CD4-positive, alpha-beta T cell treated with Interleukin-2 at 100 ng/mL for 4 hours (primary cell): Measurements from ENCODE around the gene PWWP2B.

Experiments
- DNase-seq: peaks from one replicate; pipeline ENCODE4 v3.0.0-alpha.2; 2020; ENCODE audit warnings: low spot score

PWWP2B gene

DNA sequence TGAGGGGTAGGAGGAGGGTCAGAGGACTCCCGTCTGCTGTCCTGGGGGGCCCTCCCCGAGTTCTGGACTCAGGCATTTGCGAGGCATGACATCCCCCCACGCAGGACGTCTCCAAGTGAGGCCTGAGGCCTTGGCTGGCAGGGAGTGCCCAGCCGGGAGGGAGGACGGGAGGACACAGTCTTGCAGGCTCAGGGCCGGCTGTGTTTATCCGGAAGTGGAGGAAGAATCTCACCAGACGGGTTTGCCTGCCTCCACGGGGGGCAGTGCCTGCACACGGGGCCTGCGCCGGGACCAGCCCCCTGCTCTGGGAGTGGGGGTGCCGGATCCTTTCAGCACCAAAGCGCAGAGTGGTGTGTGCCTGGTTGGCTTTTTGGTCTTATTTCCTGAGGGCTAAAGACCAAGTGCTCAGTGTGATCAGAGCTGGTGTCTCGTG lies 10.9 kb downstream of the PWWP2B start:
- DNase-seq, result no peak

DNA sequence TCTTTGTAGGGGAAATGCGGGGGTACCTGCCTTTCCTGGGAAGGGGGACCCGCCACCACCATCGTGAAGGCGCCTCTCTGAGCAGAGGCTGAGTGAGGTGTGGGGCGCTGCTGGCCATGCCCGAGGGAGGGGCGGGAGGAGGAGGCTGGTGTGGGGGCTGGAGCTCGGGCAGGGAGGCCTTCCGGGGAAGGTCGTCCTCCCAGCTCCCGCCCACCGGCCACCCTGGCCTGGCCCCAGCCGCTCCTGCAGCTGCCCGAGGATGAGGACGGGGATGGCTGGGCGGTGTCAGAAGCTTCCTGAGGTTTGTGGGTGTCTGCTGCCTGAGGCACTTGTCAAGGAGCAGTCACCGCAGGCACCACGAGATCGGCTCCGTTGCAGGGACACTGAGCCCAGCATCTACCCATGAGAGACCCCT lies 11.4 kb downstream of the PWWP2B start:
- no peak for DNase-seq

DNA sequence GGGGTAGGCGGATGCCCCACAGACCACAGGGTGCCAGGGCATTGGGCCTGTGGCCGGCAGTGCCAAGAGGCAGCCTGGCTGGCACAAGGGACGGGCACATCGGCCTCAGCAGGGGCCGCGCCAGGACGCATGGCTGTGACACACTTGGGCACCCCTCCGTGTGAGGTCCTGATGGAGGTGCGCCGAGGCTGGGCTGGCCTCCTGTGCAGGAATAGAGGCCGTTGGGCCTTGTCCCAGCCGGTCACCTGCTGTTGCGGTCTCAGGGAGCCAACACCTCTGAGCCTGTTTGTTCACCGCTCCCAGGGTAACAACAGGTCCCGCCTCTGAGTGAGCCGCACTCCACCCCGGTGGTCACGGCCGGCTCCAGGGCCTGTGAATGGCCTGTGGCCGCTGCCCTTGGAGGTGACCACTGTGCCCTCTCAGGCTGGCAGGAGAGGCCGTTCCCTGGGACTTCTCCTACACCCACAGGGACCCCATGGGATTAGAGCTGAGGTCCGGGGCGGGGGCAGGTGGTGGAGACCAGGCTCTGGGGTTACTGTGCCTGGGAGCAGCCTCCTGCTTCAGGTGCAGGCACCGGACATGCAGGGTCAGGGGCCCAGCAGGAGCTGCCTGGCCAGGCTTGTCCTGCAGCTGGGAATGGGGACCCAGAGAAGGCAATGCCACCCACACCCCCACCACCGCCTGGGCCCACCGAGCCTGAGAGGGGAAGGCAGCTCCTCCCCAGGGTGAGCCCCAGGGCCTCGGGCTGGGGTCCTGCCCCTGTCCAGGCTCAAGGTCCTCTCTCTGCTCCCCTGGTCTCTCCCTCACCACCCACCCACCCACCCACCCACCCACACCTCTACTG lies 12.0 kb downstream of the PWWP2B start:
- no peak for DNase-seq

DNA sequence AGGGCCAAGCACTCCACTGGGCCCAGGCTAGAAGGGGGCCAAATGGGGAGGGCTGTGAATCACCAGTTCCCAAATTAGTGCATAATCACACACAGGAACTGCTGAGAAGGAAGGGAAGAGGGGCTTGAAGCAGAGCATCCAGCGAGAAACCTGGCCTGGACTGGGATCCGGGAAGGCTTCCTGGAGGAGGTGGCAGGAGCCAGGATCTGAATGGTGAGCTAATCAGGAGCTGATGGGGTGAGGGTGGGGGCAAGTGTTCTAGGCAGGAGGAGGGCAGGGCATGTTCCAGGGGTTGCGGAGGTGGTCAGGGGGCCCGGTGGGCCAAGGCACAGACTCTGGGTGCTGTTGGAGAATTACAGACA lies 12.6 kb downstream of the PWWP2B start:
- DNase-seq, result no peak

DNA sequence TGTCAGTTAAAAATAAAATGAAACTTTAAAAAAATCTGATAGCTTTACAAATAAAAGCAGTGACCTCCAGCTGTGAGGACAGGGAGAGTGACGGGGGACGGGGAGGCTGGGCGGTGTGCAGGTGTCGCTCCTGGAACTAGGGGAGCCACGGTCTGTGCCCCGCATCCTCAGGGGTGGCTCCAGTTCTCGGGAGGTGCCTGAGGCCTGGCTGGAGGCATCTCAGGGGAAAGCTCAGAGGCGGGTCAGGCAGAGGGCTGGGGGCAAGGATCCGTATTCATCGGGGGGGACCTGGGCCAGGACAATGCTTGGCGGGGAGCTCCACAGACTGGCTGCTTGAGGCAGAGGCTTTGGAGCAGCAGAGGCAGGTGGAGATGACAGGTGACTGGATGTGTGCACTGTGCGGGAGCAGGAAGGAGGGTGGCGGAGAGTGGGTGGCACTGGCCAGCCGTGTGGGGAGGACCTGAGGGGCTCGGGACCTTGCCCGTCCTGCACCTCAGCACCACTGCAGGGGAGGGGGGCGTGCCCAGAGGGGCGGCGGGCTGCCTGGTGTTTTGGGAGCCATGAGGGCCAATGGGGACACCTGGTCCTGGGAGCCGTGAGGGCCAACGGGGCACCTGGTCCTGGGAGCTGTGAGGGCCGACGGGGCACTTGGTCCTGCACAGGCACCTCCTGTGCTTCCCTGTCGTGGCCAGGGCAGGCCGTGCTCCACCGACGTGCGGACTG lies 13.2 kb downstream of the PWWP2B start:
- DNase-seq, result no peak

DNA sequence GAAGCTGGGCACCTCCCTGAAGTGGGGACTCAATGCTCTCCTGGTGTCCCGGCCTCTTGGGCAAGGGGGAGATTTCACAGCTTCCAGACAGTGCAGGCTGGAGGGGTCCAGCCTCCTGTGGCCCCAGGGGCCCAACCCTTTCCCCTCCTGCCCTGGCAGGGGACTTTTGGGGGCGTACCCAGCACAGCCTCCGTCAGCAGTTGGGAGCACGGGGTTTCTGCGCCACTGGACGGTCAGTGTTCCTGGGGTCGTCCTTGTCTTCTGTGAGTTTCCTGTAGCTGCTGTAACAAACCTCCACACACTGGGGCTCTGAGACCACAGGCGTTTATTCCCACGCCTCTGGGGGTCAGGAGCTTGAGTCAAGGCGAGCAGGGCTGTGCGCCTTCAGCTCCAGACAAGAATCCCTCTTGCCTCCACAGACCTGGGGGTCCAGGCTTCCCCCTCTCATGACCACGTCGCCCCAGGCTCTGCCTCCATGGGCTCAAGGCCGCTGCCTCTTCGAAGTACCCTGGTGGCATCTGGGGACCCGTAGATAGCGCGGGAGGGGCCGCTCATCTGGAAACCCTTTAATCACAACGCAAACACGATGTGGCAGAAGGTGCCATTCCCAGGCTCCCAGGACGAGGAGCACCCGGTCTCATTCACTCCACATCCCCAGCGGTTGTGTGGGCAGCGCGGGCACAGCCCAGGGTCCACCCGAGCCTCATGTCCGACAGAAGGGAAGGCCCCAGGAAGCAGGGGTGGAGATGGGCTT lies 14.0 kb downstream of the PWWP2B start:
- no peak for DNase-seq

DNA sequence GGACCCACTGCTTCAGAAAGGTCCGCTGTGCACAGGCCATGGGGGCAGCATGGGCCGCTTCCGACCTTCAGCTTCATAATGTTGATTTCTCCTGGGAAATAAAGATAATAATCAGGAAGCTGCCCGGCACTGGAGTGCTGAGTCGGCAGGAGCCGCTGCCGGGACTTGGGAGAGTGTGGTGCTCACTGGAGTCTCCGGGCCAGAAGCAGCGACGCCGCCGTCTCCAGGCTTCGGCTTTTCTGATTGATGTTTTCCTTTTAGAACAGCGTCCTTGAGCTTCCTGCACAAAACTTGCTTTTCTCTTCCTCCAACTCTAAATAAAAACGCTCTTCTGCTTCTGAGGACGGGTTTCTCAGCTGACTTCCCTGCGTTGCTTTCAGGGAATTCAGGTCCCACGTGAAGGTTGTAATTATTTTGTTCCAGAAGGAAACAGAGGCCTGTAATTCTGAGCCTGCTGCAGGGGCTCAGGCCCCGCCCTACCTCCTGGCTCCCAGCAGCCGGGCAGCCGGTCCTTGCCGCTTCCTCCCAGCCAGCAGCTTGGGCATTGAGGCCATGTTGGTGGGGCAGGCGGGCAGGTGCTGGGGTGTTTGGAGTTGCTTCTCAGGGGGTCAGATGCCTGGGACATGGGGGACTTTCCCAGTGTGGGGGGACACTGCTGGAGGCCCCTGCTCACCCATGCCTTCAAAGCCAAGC lies 14.7 kb downstream of the PWWP2B start:
- DNase-seq, result no peak

DNA sequence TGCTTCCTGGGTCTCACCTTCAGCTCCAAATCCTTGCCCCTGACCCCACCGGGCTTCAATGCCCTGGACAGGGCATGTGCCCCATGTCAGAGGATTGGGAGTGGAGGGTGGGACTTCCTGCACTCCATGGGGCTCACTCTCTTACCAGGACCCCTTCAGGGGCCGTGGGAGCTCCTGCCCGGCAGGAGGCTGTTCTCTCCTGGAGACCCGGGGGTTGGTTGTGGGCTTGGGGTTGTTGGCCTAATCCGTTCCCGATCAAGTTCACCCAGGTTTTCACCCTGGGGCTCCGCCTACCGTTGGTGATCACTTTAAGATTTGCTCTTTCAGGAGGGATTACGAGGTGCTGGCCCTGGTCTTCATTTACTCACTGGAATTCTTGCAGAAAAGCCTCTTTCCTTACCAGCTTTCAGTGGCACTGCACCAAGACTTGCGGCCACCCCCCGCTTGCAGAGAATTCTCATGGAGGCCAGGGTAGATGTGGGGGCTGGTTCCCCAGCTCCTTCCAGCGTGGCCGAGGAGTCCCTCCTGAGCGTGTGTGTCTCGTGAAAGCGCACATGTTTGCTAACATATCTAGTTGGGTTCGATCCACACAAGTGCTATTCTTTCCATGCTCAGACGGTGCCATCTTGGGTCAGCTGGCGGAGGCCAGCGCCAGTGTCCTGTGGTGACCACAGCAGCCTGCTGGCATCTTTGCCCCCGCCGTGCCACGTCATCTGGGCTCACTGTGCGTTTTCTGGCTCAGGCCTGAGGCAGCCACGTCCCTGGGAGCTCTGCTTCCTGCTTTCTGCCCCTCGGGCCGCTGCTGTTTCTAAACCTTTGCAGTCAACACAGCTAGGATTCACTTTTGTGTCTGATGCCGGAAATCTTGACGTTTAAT lies 15.6 kb downstream of the PWWP2B start:
- no peak for DNase-seq

DNA sequence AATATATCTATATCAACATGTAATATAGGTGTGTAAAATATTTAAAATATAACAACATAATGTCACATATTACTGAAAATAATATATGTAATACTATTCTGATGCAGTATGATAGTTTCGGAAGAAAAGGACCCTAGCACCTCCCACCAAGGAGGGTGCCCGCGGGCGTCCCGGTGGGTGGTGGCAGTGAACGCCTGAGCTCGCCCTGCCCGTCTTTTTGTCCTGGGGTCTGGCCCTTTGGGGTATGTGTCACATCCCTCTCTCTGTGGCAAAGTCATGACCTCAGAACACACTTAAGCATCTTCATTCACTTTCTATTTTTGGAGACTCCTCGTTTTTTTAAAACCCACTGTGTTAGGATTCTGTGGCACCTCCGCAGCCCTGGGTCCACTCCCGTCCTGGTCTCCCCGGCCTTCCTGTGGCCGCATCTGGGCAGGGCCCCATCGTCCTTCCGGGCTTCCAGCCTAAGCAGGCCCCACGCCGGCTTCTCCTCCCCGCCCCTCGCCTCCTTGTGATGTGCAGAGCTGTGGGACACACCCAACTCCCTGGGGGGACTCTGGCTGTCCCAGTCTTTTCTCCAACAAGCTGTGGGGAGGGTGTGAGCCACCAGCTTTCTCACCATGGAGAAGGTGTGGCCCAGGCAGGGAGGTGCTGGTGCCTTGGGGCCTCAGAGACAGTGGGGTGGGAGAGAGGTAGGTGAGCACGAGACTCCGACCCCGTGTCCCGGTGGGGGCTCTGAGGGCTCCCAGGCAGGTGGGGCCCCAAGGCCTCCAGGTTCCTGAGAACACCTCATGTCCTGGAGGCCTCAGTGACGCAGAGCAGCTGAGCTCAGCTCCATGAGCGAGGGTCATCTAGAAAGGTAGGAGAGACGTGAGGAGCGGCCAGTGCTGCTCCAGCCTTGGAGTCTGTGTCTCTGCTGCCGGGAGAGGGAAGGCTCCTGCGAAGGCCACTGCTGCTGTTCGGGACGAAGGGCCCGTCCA lies 16.5 kb downstream of the PWWP2B start:
- DNase-seq, result no peak

DNA sequence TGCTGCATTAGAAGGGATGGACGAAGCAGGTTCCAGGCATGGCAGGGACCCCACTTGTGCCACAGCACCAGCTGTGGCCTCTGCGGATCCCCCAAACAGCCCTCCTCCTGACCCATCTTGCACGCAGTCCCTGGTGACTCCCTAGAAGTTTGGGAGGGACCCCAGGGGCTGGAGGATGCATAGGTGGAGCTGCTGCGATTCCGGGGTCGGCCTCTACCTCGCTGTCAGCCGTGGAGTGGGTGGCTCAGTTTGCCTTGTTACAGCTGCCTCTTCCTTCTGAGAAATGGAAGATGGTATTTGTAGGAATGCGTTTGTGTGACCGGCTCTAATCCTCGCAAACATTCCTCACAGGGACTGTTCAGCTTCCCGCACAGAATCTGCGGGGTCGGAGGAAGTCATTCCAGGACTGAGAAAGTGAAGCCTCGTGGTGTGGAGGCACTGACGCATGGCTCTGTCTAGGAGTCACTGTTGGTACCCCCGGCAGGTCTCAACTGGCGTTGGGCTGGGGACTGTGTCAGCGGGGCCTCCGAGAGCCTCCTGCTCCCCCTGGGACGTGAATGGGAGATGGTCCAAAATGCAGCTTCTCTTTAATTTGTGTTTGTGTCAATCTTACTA lies 17.5 kb downstream of the PWWP2B start:
- no peak for DNase-seq

DNA sequence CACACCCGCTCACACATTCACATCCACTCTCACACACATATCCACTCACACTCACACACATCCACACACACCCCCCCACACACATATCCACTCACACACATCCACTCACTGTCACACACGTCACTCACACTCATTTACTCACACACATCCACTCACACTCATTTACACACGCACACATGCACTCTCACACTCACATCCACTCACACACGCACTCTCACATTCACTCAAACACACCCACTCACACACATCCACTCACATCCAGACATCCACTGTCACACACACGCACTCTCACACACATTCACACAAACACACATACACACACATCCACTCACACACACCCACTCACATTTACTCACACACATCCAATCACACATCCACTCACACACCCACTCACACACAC lies 18.3 kb downstream of the PWWP2B start:
- DNase-seq, result no peak

DNA sequence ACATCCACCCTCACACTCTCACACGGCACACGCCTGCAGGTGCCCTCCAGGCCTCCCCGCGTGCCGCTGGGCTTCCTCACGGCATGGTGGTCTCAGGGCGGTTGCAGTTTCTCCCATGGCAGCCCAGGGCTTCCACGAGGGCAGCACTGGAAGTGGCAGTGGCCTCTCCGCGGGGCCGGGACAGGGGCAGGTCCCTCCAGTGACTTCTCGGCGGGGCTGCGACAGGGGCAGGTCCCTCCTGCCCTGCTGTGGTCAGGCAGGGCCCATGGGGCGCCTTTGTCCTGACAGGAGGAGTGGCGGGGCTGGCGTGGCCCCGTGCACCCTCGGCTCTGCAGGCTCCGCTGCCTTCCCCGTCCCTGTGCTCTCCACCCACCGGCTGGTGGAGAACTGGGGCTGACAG lies 19.0 kb downstream of the PWWP2B start:
- DNase-seq, result no peak

DNA sequence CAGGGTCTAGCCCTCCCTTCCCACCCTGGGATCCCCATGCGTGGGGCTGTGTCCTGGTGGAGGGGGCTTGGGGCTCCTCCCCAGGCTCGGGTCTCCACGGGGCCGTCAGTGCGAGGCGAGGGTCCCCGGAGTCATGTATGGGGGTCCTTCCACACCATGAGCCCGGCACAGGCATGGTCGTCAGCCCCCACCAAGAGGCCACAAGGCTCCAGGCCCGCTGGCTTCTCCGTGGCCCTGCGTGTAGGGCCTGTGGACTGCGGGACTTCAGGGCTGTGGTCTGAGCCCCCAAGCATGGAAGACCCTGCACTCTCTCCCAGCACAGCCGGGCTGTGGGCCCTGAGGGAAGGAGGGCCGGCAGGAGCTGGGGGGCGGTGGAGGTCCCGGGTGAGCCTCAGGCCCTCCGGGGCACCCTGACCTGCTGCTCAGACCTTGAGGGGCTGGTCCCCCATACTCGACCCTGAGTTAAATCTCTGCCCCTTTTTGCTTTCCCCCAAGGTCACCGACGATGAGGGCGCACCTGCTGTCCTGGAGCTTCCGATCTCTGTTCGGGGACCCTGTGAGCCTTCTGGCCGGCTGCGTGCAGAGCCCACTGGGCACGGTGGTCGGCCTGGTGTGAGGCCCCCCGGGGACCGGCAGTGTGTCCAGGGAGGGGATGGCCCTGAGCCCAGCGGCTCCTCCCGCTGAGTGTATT lies 19.7 kb downstream of the PWWP2B start:
- no peak for DNase-seq

DNA sequence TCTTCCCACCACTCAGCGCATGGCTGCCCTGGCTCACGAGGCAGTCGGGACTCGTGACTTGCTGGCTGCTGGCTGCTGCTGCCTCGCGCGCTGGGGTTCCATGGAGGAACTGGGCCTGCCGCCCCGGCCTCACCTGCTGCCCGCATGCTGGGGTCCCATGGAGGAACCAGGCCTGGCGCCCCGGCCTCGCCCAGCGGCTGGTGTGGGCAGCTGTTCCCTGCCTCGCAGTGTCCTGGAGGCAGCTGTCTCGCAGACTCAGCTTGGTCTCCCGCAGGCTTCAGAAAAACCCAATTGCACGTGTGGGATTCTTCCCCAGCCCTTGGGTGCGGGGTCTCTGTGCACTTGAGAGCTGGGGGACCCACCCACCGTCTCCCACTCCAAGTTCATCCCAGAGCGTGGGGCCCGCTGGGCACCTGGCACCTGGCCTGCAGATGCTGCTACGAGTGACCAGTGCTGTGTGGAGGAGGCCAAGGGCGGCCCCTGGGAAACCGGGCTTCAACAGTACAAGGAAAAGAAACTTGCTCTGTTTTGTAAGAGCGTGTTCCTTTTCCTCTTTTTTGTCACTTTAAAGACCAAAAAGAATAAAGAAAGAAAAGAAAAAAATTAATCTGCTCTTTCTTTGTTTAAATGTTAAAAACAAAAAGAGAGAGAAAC lies 20.4 kb downstream of the PWWP2B start:
- DNase-seq, result no peak

DNA sequence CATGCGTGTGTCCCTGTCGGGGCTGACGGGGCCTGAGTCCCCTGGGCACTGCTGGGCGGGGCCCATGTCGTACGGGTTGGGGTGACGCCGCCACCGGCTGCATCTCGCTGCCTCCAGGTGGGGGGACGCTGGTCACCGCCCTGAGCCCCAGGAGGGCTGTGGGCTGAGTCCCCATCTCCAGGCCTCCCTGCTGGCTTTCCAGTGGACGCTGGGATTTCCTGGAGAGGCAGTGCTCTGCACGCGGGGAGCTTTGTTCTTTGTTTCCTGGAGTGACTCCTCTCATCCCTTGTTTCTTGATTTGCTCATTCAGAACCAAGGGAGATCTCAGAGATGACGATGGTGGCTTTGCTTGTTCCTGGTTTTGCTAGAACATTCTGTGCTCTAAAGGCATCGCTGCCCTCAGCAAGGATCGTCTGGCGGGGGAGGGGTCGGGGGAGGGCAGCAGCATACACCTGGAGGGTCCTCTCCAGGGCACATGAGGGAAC lies 21.0 kb downstream of the PWWP2B start:
- DNase-seq, result no peak

DNA sequence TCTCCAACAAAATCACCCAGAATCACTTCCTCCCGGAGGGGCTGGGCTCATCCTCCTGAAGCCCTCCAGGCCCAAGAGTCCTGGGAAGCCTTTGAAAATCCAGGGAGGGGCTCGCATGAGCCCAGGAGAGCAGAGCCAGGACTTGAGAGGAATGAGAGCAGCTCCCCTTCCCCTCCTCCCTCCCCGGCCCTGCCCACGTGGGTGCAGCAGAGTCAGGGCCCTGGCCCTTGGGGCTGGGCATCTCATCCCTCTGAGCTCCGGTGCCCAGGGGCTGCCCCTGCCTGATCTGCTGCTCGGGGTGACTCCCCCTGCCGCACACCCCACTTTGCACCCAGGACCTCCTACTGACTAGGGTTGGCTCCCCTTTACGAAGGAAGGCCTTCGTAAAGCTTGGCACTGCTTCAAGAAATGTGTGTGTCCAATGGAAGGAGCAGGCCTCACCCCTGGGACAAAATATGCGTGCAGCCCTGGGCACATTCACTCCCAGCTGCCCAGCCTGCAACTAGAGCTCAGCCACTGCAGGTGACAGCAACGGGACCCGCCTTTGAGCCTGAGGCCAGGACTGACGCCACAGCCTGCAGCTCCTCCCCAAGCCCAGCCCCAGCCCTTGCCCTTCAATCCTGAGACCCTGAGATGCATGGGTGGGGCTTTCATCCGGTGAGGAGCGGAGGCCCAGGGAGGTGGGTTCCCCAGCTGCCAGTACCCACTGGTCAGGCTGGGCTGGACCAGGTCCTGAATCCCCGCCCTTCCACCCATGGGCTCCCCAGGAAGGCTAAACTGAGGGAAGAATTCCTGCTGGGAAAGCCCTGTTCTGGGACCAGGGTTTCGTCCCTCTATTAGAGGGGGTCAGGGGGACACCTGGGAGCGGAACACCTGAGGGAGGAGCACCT lies 21.8 kb downstream of the PWWP2B start:
- DNase-seq, result no peak
